PC-3 (cell line): ENCODE data around the gene LRCH4.

Experiments used
- CTCF ChIP-seq: fragments of 300-600 bp; sonication (generic); conservative IDR thresholded peaks from 2 replicates; pipeline ENCODE4 v1.5.1; 2017; ENCODE audit warnings: antibody characterized with exemption, low read depth, mild to moderate bottlenecking, low read length
- EZH2 ChIP-seq: fragments of 300-600 bp; sonication (generic); IDR thresholded peaks from one replicate; pipeline ENCODE4 v1.6.1; 2017; ENCODE audit warnings: antibody characterized with exemption, mild to moderate bottlenecking, low read length; ENCODE audit not compliant: unreplicated experiment

GRCh38 chr7:100614308-100614861 is 28.5 kb upstream of the LRCH4 start:
- TF ChIP-seq CTCF (no peak), EZH2 (no peak)
